Stimulated activated CD8-positive, alpha-beta memory T cell treated with anti-CD3 and anti-CD28 coated beads, Interleukin-7, amount 100 ng/mL, for 1 hour (primary cell): ENCODE data around the gene FNDC10.
"Not testable (repeated sequence)": the region's sequence is repeated elsewhere in the genome, so short reads cannot be mapped to it uniquely, and the experiment has no call there.

Experiments used
- DNase-seq, 2 donors: peaks; one replicate each; pipeline ENCODE4 v3.0.0-alpha.2; 2020; ENCODE audit warnings: low read depth in 2 of 2

Gene FNDC10

DNA sequence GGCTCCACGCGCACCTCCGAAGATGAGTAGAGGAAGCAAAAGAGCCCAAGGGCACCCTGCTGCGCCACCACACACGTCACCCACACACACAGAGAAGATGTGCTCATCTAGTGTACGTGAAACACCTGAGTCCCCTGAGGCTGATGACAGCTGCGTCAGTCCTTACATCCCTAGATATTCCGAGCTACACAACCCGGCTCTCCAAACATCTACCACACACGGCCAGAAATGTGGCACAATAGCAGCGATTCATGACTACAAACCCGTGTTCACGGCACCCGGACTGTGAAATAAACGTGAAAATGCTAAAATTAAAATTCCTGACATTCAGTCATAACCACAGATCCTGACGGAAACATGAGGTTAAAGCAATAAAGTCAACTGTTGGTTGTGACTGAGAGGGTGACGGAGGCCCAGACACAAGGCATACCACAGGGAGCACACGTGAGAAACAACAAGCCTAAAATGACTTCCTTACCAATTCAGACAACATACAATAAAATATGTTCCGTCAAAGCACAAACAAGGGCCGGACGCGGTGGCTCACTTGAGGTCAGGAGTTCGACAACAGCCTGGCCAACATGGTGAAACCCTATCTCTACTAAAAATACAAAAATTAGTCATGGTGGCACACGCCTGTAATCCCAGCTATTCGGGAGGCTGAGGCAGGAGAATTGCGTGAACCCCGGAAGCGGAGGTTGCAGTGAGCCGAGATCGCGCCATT lies 32.6 kb downstream of the FNDC10 start:
- no peak for DNase-seq

DNA sequence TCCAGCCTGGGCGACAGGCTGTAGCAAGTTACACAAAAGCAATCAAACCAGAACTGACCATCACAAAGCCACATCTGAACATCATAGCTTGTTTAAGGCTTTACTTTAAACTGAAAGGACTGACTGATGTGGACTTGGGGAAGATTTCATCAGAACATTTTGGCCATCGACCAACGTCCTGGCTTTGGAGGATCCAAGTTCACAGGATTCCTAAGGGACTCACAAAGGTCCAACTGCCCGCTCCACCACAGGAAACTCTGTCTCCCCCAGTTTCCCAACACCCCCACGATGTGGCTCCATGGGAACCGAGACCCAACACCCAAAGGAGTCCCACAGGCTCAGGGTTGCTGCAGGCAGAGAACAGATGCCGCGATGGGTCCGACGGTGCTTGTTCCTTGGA lies 34.6 kb downstream of the FNDC10 start:
- no peak for DNase-seq

- DNase-seq, result no peak
These were observed 35.7 kb downstream of the FNDC10 start for GRCh38 chr1:1564268-1564667.

- no peak for DNase-seq
These were observed 36.2 kb downstream of the FNDC10 start for GRCh38 chr1:1563688-1564087.

GRCh38 chr1:1562556-1563195 lies 37.3 kb downstream of the FNDC10 start:
- DNase-seq, result no peak

DNA sequence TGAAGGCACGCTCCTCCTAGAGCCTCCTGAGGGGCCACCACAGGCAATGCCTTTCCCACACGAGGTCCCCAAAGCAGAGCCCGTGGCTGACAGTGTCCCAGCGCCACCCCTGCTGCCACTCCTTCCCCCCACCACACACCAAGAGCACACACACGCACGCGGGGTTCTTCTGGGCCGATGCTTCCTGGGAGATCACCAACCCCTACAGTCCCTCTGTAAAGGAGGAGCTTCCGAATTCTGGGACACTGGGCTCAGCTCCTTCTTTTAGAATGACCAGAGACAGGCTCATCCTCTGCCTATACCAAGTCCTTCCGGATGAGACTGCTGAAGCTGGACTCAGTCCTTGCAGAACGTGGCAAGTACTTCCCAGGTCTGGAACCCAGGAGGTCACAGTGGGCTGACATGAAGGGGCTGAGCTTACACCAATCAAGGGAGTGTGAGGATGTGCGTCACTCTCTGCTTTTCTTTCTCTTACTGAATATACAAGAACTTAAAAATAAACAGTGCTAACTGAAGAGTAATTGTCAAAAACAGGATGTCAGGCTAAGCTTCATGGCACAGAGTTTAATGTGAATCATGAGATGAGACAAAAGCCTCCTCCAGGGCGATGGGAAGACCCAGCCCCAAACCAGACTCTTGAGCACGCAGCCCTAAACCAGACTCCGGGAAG lies 38.0 kb downstream of the FNDC10 start:
- no peak for DNase-seq

DNA sequence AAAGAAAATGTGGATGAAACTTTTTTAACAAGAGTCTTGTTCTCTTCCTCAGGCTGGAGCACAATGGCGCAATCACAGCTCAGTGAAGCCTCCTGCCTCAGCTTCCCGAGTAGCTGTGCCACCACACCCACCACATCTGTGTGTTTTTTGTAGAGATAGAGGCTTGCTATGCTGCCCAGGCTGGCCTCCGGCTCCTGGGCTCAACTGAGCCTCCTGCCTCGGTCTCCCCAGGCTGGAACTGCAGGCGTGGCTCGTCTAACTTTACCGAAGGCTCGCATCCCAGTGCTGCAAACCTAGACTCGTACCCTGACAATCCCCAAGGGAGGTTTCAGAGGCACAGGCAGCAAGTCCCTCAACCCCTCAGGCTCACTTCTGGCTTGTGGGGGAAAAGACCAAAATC lies 39.8 kb downstream of the FNDC10 start:
- no peak for DNase-seq

DNA sequence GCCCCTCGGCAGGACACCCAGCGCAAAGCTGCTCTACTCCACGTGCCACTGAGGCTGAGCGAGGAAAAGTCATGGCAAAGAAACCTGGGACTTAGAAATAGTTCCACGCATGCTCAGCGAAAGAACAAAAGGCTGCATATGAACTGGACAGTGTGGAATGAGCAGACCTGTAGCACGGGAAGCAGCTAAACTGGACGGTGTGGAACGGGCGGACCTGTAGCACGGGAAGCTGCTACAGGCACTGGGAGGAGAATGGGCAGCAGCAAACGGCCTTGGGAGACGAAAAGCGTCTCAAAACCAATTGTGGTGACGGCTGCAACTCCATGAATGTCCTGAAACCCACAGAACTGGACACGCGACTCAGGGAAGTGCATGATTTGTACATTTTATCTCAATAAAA lies 40.9 kb downstream of the FNDC10 start:
- DNase-seq, result no peak

DNA sequence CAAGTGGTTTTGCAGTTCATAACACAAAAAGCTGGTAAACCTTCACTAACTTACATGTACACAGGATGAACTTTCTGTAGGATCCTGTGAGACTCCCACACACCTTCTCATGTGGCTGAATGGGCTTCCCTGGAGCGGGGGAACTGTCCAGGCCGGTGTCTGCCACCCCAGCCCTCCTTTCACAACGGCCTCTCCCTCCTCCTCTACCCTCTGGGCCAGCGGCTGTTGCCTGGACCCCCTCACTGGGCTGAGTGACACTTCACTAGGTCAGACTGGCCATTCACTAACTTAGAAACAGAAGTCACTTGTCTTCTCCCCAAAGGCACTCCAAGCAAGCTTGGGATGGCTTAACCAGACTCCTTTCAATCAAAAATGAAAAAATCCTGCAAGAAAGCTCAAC lies 41.3 kb downstream of the FNDC10 start:
- DNase-seq, result no peak

DNA sequence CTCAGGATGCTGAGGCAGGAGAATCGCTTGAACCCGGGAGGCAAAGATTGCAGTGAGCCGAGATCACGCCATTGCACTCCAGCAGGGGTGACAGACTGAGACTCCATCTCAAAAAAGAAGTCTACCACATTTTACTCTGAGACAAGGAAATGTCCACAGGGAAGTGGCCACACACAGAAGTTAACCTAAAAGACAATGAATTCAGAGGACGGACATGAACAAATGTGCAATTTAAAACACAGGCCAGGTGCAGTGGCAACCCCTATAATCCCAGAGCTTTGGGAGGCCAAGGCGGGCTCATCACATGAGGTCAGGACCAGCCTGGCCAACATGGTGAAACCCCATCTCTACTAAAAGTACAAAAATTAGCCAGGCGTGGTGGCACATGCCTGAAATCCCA lies 42.2 kb downstream of the FNDC10 start:
- not testable (repeated sequence) for DNase-seq

DNA sequence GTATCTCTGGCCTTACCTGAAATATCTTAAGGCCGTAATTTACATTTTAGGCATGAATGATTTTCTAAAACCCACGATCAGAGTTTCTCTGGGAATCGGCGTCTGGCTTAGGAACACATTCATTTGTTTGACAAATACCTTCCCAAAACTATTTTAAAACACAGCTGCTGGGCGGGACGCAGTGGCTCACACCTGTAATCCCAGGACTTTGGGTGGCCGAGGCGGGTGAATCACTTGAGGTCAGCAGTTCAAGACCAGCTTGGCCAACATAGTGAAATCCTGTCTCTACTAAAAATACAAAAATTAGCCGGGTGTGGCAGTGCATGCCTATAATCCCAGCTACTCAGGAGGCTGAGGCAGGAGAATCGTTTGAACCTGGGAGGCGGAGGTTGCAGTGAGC lies 43.0 kb downstream of the FNDC10 start:
- DNase-seq, result not testable (repeated sequence)

DNA sequence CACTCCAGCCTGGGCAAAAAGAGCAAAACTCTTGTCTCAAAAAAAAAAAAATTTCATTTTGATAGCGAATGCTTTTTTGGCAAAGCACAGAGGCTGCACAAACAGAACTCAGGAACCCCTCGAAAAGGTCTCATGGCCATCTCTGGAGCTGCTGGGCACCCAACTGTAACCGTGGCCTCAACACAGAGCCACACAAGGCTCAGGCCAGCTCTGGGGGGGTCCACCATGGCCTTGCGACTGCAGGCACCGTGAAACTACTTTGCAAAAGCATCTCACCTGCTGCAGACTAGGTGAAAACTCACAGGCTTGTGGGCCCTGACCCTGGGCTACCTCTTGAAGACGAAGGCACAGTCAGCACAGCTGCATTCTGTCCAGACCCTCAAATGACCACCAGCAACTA lies 43.4 kb downstream of the FNDC10 start:
- DNase-seq, result no peak

- DNase-seq, result no peak
These were observed 44.7 kb downstream of the FNDC10 start for GRCh38 chr1:1554926-1555915.

- no peak for DNase-seq
These were observed 45.4 kb downstream of the FNDC10 start for GRCh38 chr1:1554550-1554925.

GRCh38 chr1:1553821-1554494 lies 46.0 kb downstream of the FNDC10 start:
- no peak for DNase-seq

GRCh38 chr1:1552263-1552639 lies 47.7 kb downstream of the FNDC10 start:
- no peak for DNase-seq

GRCh38 chr1:1551524-1552262 lies 48.2 kb downstream of the FNDC10 start:
- no peak for DNase-seq

DNA sequence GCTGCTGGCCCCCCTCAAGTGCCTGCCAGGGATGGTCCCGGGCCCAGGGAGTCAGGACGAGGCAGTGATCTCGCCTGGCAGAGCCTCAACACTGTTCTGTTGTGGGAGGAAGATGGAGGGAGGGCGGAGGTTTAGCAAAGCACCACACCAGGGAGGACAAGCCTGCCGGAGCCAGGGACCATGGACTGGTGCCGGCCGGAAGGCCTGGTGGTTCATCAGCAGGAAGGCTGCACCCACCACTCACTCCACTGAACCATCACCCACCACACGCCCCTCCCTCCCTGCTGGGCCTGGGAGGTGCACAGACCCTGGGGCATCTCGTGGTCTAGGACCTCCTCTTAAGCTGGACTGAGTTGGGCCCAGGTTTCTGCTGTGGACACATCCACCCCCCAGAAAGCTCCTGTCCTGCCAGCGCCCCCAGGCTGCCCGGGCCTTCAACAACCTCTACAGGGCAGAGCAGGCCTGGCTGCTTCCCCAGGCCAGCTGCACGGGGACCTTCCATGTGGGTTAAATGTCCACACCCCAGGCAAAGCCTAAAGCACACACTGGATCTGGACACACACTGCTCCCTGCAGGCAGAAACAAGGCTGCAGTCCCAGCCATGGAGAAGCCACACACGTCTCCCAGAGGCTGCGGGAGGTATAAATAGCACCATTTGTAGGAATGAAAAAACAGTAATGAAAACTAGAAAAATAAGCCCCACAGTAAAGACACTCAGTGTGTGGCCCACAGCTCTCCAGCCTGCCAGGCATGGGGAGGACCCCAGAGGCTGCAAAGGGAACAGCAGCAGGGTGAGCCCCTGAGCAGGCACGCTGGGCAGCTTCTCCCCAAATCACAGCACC lies 49.1 kb downstream of the FNDC10 start:
- DNase-seq, result no peak

DNA sequence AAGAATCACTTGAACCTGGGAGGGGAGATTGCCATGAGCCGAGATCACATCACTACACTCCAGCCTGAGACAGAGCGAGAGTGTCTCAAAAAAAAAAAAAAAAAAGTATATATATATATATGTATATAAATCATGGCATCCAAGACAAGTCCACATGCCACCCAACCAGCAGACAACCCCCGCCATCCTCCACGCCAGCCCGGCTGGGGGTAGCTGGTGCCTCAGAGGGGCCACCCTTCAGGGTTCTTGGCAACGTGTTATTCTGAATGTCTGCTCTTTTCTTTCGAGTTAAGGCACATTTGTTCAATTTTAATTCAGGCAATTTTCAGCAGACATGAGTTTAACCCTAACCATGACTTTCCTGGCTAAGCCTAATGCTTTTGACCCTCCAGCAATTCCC lies 49.8 kb downstream of the FNDC10 start:
- no peak for DNase-seq

GRCh38 chr1:1548591-1548990 lies 51.3 kb downstream of the FNDC10 start:
- DNase-seq, result no peak
